ENCODE measurements around the gene PDLIM5.

GRCh38 chr4:94484818-94485217, 33.1 kb downstream of the PDLIM5 start:
- no peak for TF ChIP-seq POLR2A (IDR thresholded peaks at IDR 0.05; ENCODE audit: low read depth, low read length)
- no peak for TF ChIP-seq POLR2AphosphoS5 (IDR thresholded peaks at IDR 0.05; ENCODE audit: low read depth, low read length)

All from GM12892 (cell line).